Loucy (cell line): ENCODE measurements around the gene BRD4.

Experiments used
- H2AFZ ChIP-seq: fragments of 200-600 bp; sonication (generic); 2 replicates; pipeline ENCODE4 v1.6.0; 2016; ENCODE audit warnings: antibody characterized with exemption, mild to moderate bottlenecking, low read length, moderate library complexity
- H3F3A ChIP-seq: fragments of 200-600 bp; 2 replicates; pipeline ENCODE4 v1.6.0; 2016; ENCODE audit warnings: antibody characterized with exemption, low read depth, mild to moderate bottlenecking
- H3K27me3 ChIP-seq: fragments of 200-600 bp; sonication (generic); 2 replicates; pipeline ENCODE4 v1.6.1; 2014; ENCODE audit warnings: low read length, mild to moderate bottlenecking; ENCODE audit not compliant: insufficient read depth, poor library complexity, severe bottlenecking
- H3K36me3 ChIP-seq: fragments of 200-600 bp; sonication (generic); 2 replicates; pipeline ENCODE4 v1.6.1; 2016; ENCODE audit warnings: low read length; ENCODE audit not compliant: insufficient read depth
- H3K4me1 ChIP-seq: fragments of 200-600 bp; sonication (generic); 2 replicates; pipeline ENCODE4 v1.5.1; 2014; ENCODE audit warnings: low read length, mild to moderate bottlenecking; ENCODE audit not compliant: insufficient read depth, poor library complexity, severe bottlenecking
- H3K4me2 ChIP-seq: fragments of 200-600 bp; sonication (generic); 2 replicates; pipeline ENCODE4 v1.6.0; 2014; ENCODE audit warnings: antibody characterized with exemption, low read length, low read depth, mild to moderate bottlenecking; ENCODE audit not compliant: poor library complexity, severe bottlenecking
- H3K4me3 ChIP-seq: fragments of 200-600 bp; sonication (generic); 2 replicates; pipeline ENCODE4 v1.5.1; 2014; ENCODE audit warnings: low read length, mild to moderate bottlenecking, mixed read lengths; ENCODE audit not compliant: poor library complexity, severe bottlenecking
- H3K79me2 ChIP-seq: fragments of 200-600 bp; sonication (generic); 2 replicates; pipeline ENCODE4 v1.6.1; 2014; ENCODE audit warnings: low read length; ENCODE audit not compliant: insufficient read depth
- H3K9ac ChIP-seq: fragments of 200-600 bp; sonication (generic); 2 replicates; pipeline ENCODE4 v1.6.0; 2014; ENCODE audit warnings: mild to moderate bottlenecking, low read depth, low read length, moderate library complexity; ENCODE audit not compliant: poor library complexity, severe bottlenecking
- H3K9me2 ChIP-seq: fragments of 200-600 bp; sonication (generic); replicated peaks from 2 replicates; pipeline ENCODE4 v1.6.1; 2016; ENCODE audit warnings: low read depth, low read length, mixed read lengths
- H3K9me3 ChIP-seq: fragments of 200-600 bp; sonication (generic); 2 replicates; pipeline ENCODE4 v1.6.1; 2014; ENCODE audit warnings: mild to moderate bottlenecking, antibody characterized with exemption, low read length, low read depth; ENCODE audit not compliant: insufficient read depth
- H4K20me1 ChIP-seq: fragments of 200-600 bp; sonication (generic); 2 replicates; pipeline ENCODE4 v1.6.0; 2014; ENCODE audit warnings: antibody characterized with exemption, low read length, mild to moderate bottlenecking; ENCODE audit not compliant: insufficient read depth, poor library complexity, severe bottlenecking
- CTCF ChIP-seq: fragments of 200-600 bp; sonication (generic); conservative IDR thresholded peaks from 2 replicates; pipeline ENCODE4 v1.5.1; 2014; ENCODE audit warnings: mild to moderate bottlenecking, antibody characterized with exemption, low read length
- EZH2phosphoT487 ChIP-seq: fragments of 200-600 bp; IDR thresholded peaks from 2 replicates; pipeline ENCODE4 v1.6.1; 2018; ENCODE audit warnings: antibody characterized with exemption, mild to moderate bottlenecking, moderate library complexity, borderline replicate concordance

BRD4 gene

GRCh38 chr19:15240515-15240914 is 91.8 kb downstream of the BRD4 start:
- Histone ChIP-seq H3K36me3 (peaks cover 85% of the 10 kb centered on the region; the same call in 1 of the 2 replicates), H2AFZ (no peak overlapping the region), H3K79me2 (no peaks in the 10 kb centered on the region), H3K4me2 (no peak overlapping the region), H3K4me3 (no peak overlapping the region), H3K9me2 (no peaks in the 10 kb centered on the region), H3F3A (no peaks in the 10 kb centered on the region), H3K9ac (no peak overlapping the region), H3K27me3 (no peaks in the 10 kb centered on the region), H3K4me1 (no peaks in the 10 kb centered on the region), H3K9me3 (no peaks in the 10 kb centered on the region), H4K20me1 (no peaks in the 10 kb centered on the region)
- no peak for TF ChIP-seq CTCF
- TF ChIP-seq EZH2phosphoT487 = no peak

GRCh38 chr19:15239337-15239949 is 92.9 kb downstream of the BRD4 start:
- Histone ChIP-seq H3F3A (no peaks in the 10 kb centered on the region), H3K9me3 (no peaks in the 10 kb centered on the region), H4K20me1 (no peaks in the 10 kb centered on the region), H3K4me3 (no peak overlapping the region), H3K4me1 (no peaks in the 10 kb centered on the region), H3K36me3 (peaks cover 79% of the 10 kb centered on the region; the same call in 1 of the 2 replicates), H3K9ac (no peak overlapping the region), H3K79me2 (no peaks in the 10 kb centered on the region), H3K9me2 (no peaks in the 10 kb centered on the region), H2AFZ (no peak overlapping the region), H3K27me3 (no peaks in the 10 kb centered on the region), H3K4me2 (no peak overlapping the region)
- no peak for TF ChIP-seq CTCF
- no peak for TF ChIP-seq EZH2phosphoT487

GRCh38 chr19:15238639-15239155 is 93.6 kb downstream of the BRD4 start:
- Histone ChIP-seq H3K4me2 (no peak overlapping the region), H2AFZ (no peak overlapping the region), H3K36me3 (peaks cover 72% of the 10 kb centered on the region; the same call in 1 of the 2 replicates), H3K79me2 (no peaks in the 10 kb centered on the region), H3K4me1 (no peaks in the 10 kb centered on the region), H4K20me1 (no peaks in the 10 kb centered on the region), H3K9ac (no peak overlapping the region), H3K9me2 (no peaks in the 10 kb centered on the region), H3F3A (no peaks in the 10 kb centered on the region), H3K27me3 (no peaks in the 10 kb centered on the region), H3K9me3 (no peaks in the 10 kb centered on the region), H3K4me3 (no peak overlapping the region)
- no peak for TF ChIP-seq CTCF
